Measurements from ENCODE around the gene VWA1.
"Not testable (repeated sequence)": the region's sequence is repeated elsewhere in the genome, so short reads cannot be mapped to it uniquely, and the experiment has no call there.

Gene VWA1

DNA sequence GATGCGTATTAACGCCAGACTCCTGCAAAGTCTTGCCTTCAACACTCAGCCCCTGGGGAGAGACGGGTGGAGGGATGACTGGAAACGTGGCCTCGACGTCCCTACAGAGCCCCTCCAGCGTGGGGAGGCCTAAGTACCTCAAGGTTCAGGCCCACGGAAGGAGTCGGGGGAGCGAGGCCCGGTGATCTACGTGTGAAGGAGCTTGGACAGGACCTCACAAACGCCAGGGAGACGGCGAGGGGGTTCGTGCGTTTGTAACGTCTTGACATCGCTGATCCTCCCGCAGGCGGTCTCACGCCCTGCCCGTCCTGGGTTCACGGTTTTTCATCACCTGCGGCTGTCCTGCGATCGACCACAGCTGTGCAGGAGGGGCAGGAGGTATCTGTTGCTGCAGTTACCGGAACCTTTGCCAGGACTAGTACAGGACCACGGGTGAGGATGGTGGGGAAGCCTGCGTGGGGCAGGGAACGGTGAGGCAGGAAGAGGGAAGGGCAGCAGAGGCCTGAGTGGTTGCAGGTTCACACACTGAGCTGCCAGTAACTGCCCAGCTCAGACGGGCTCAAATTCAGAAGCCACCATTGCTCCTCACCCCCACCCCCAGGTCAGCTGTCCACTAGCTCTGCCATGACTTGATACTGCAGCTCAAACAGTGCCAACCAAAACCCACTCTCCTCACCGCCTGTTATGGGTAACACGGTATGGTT, 35.5 kb upstream of the VWA1 start:
- TF ChIP-seq, protein P1, sequence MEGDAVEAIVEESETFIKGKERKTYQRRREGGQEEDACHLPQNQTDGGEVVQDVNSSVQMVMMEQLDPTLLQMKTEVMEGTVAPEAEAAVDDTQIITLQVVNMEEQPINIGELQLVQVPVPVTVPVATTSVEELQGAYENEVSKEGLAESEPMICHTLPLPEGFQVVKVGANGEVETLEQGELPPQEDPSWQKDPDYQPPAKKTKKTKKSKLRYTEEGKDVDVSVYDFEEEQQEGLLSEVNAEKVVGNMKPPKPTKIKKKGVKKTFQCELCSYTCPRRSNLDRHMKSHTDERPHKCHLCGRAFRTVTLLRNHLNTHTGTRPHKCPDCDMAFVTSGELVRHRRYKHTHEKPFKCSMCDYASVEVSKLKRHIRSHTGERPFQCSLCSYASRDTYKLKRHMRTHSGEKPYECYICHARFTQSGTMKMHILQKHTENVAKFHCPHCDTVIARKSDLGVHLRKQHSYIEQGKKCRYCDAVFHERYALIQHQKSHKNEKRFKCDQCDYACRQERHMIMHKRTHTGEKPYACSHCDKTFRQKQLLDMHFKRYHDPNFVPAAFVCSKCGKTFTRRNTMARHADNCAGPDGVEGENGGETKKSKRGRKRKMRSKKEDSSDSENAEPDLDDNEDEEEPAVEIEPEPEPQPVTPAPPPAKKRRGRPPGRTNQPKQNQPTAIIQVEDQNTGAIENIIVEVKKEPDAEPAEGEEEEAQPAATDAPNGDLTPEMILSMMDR (IDR thresholded peaks at IDR 0.05) = no peak
- no peak for DNase-seq (ENCODE audit: low spot score)
- Histone ChIP-seq H3K4me3 (peak overlapping the region; percentile 100), H3K27ac (peak overlapping the region; percentile 57 to 92)

DNA sequence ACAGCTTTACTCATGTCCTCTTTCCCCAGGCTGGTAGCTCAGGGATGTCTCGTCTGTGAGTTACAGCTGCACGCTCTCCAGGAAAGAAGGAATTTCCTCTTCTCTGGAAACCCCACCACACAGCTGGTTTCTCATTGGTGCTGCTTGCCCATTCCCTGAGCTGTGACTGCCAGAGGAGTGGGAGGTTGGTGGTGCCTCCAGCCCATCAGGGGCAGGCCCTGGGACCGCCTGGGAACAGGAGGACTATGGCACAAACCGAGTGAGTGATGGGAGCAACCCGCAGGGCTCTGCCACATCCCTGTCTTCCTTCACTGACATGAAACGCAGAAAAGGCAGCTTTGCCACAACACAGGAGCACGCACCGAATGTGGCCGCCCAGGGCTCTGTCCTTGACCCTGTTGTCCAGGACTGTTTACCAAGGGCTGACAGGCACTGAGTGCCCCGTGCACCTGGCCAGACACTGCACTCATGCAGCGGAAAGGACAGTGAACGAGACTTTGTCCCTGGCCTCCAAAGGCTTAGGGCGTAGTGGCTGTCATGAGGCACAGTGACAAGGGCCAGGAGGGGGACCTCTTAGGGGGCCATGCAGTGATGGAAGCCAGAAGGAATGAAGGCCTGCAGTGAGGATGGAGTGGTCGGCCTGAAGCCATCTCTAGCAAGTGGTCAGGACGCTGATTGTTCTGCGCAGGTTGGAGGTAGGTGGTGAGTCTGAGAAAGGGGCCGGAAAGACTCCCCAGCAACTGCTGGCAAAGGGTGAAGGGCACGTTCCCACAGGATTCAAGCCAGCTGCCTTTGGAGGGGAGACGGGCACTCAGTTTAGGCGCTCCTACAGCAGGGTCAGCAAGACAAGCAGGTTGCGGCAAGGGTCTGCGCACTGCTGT, 34.7 kb upstream of the VWA1 start:
- Histone ChIP-seq H3K27ac (peak overlapping the region in 1 of 2 donors; percentile 92), H3K4me3 (peak overlapping the region; percentile 100)
- DNase-seq (ENCODE audit: low spot score) = no peak
- TF ChIP-seq, protein P1 (IDR thresholded peaks at IDR 0.05) = no peak

DNA sequence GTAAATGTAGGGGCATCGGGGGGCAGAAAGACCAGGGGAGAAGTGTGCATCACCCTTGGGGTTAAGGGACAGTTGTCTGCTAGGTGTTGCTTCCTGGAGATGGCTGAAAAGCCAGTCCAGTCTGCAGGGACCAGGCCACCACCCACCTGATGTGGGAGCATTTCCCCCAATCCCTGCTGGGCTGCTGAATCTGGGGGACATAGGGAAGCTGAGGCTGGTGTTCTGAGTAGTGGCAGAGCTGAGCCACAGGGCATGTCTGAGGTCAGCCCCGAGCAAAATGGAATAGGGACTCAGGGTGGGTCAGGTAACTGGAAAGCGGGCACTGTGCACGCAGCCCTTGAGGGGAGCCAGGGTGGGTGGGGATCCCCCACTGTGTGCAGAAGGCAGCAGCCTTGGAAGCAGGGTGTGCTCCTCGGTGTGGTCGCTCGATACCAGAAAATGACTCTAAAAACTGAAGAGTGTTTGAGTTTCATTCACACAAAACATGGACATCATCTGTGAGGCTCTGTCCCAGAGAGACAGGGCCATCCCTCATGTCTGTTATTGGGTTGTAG, 34.0 kb upstream of the VWA1 start:
- DNase-seq (ENCODE audit: low spot score) = no peak
- Histone ChIP-seq H3K27ac (no peak overlapping the region), H3K4me3 (no peak overlapping the region)
- TF ChIP-seq, protein P1 (IDR thresholded peaks at IDR 0.05) = no peak

DNA sequence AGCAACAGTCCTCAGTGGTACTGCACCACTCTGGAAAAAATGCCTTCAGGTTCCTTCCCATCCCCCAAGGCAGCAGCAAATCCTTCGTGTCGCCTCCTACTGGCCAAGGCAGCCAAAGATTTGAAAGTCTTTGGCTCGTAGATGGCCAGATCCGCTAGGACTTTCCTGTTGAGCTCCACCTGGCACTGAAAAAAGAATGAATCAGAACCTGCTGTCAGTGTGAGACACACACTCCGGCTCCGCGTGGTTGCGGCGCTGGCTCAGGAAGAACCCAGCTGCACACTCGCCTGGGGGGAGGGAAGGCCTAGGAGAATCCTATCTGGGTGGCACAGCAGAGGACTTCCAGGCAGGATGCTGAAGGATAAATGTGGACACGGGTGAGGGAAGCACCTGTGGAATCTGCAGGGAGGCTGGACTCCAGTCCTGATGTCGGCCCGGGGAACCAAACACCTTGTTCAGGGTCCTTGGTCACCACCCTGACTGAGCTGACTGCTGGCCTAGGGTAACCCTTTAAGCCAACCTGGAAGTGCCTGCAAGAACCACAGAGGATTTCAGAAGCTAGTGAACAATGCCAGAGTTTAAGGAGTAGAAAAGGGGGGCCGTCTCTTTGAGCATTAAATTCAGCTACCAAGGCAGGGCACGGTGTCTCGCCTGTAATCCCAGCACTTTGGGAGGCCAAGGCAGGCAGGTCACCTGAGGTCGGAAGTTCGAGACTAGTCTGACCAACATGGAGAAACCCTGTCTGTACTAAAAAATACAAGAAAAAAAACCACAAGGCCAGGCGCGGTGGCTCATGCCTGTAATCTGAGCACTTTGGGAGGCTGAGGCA, 33.2 kb upstream of the VWA1 start:
- no peak for DNase-seq (ENCODE audit: low spot score)
- TF ChIP-seq, protein P1 (IDR thresholded peaks at IDR 0.05) = no peak

GRCh38 chr1:1402901-1403392, 32.5 kb upstream of the VWA1 start:
- not testable (repeated sequence) for H3K4me3 ChIP-seq; H3K27ac ChIP-seq; DNase-seq (ENCODE audit: low spot score)

More for the DNA sequence above, 33.2 kb upstream of the VWA1 start:
- no peak overlapping the region for H3K27ac ChIP-seq
- no peak overlapping the region for H3K4me3 ChIP-seq

GRCh38 chr1:1403653-1404052, 31.8 kb upstream of the VWA1 start:
- TF ChIP-seq, protein P1 (IDR thresholded peaks at IDR 0.05) = no peak
- H3K27ac ChIP-seq = no peak overlapping the region
- no peak overlapping the region for H3K4me3 ChIP-seq
- no peak for DNase-seq (ENCODE audit: low spot score)

Measured in coronary artery (tissue), 2 donors.